Adrenal gland (tissue), 12 donors: ENCODE data around the gene ZNF618. TPM values are rescaled to one million over a fixed set of nuclear protein-coding genes. Genes with fewer than 3 reads are reported as not detected.

Experiments
- DNase-seq, 7 donors: peaks; one replicate each; pipeline ENCODE4 v3.0.0-alpha.2; 2019 to 2020
- H3K27ac ChIP-seq, 5 donors: fragments of 200-600 bp; sonication (generic) in 4 of 5; 1 replicate in 3 of 5; 2 replicates in 2 of 5; pipeline versions ENCODE4 v1.5.1 to v1.8.0; 2016 to 2020; ENCODE audit warnings: mild to moderate bottlenecking in 1 of 5
- H3K27me3 ChIP-seq: fragments of 200-600 bp; 2 replicates; pipeline ENCODE4 v1.8.0; 2021
- H3K36me3 ChIP-seq, 2 donors: fragments of 200-600 bp; replicated peaks in 1 of 2; 1 replicate in 1 of 2; 2 replicates in 1 of 2; pipeline versions ENCODE4 v1.5.1 to v1.8.0; 2018 to 2022
- H3K4me1 ChIP-seq, 2 donors: fragments of 200-600 bp; replicated peaks in 1 of 2; 1 replicate in 1 of 2; 2 replicates in 1 of 2; pipeline versions ENCODE4 v1.5.1 to v1.8.0; 2018 to 2021
- H3K4me3 ChIP-seq, 4 donors: fragments of 200-600 bp; sonication (generic) in 3 of 4; one replicate each; pipeline ENCODE4 v1.5.1; 2016 to 2018
- H3K9me3 ChIP-seq, 3 donors: fragments of 200-600 bp; sonication (generic) in 1 of 3; replicated peaks in 1 of 3; 1 replicate in 2 of 3; 2 replicates in 1 of 3; pipeline versions ENCODE4 v1.5.1 to v1.8.0; 2016 to 2021
- POLR2A ChIP-seq, 2 donors: fragments of 450-650 bp; IDR thresholded peaks; one replicate each; pipeline ENCODE4 v1.6.1; 2017; ENCODE audit warnings: antibody characterized with exemption in 2 of 2, mild to moderate bottlenecking in 2 of 2, moderate library complexity in 1 of 2
- WGBS, 4 donors: extraction: QIAGEN DNeasy Blood & Tissue Kit in 2 of 4; methylation state at CpG; one replicate each; pipeline versions ENCODE4 v1.1.5 to v1.1.7; 2013 to 2017; 5-methylcytosine and 5-hydroxymethylcytosine counted together
- intact Hi-C, 2 donors: fragments of 100-400 bp; cut with DNase I; formaldehyde crosslinking; loops; one replicate each; pipeline versions ENCODE4 v1.14.1 to v1.15.0; 2022 to 2023
- polyA plus RNA-seq, 3 donors: library from polyadenylated mRNA; stranded (reverse); fragments of 200-250 nt in 2 of 3; fragments of 350-450 nt in 1 of 3; fragmentation: Illumina TruSeq in 1 of 3; extraction: RNeasy Lipid Tissue Mini Kit (QIAGEN cat#74804) in 1 of 3; gene quantifications; one replicate each; pipeline ENCODE4 v1.2.3, GENCODE V29; 2013 to 2014
- total RNA-seq, 9 donors: library from RNA; depleted of rRNA in 4 of 9; stranded (reverse); fragments of >200 nt in 4 of 9; fragments of 120-200 nt in 1 of 9; fragmentation: NEBNext Ultra II Directional in 1 of 9; extraction: Animal tissue kit (Norgen Biotek cat#: 25700) in 1 of 9; gene quantifications; one replicate each; pipeline versions ENCODE4 v1.1.0 to v1.2.4, GENCODE V29; 2013 to 2023
- TF ChIP-seq, protein P1 (sequence below), 6 experiments: fragments of 450-650 bp in 4 of 6; fragments of 200-600 bp in 2 of 6; sonication (generic) in 1 of 6; IDR thresholded peaks; 1 replicate in 5 of 6; 2 replicates in 1 of 6; pipeline versions ENCODE4 v1.5.1 to v1.8.0; 2016 to 2021; ENCODE audit warnings: antibody characterized with exemption in 6 of 6, mild to moderate bottlenecking in 2 of 6, moderate library complexity in 1 of 6
- donor health status: healthy with polysubstance abuse.
- donor health status: Bipolar disorder and iron deficiency.
- donor health status: DM: yes; HTN: yes; CAD: no.
- donor health status: DM: no; HTN: no; CAD: no.
- donor health status: DM: no; HTN: no; CAD: no.
- donor health status: DM: yes; HTN: yes; CAD: no.

ZNF618 gene
- total and polyA plus RNA-seq, 12 donors, result 4.5 to 21.3 (median 9.9) TPM

DNA sequence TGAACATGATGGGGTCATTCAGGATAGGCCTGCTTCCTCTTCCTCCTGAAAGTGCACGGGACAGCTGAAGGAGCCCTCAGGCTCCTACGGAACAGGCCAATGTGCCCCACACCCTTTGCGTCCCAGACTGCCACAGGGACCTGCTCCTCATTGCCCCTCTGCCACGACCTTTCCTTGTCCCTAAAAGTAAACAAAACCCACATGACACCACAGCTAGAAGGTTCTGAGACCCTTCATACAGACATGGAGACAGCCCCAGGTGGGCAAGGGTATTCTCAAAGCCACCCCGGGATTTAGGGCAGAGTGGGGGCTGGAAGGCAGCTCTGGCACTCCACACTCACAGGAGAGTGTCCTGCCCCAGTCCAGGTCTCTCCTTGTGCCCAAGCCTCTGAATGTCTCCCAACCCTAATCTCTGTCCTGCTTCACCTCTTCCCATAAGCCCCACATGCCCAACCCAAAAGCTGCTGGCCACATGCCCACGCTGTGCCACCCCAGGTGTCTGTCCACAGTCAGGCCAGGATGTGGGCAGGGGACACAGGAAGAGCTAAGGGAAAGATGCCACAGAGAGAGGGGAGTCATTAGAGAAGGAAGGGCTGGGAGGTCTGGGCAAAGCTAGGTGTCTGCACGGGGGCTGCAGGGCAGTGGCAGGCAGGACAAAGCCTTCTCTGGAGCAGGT, 201.2 kb downstream of the ZNF618 start:
- intact Hi-C loops, result no loop called here
- no peaks in the 10 kb centered on the region for H3K4me1 ChIP-seq
- no peak overlapping the region for H3K27ac ChIP-seq
- no peaks in the 10 kb centered on the region for H3K9me3 ChIP-seq
- peaks cover 10% of the 10 kb centered on the region for H3K27me3 ChIP-seq
- 62 to 74% (median 67%) methylated on average over 6 to 7 of the region's 7 CpGs for WGBS, 4 donors
- DNase-seq, result no peak
- TF ChIP-seq, protein P1, sequence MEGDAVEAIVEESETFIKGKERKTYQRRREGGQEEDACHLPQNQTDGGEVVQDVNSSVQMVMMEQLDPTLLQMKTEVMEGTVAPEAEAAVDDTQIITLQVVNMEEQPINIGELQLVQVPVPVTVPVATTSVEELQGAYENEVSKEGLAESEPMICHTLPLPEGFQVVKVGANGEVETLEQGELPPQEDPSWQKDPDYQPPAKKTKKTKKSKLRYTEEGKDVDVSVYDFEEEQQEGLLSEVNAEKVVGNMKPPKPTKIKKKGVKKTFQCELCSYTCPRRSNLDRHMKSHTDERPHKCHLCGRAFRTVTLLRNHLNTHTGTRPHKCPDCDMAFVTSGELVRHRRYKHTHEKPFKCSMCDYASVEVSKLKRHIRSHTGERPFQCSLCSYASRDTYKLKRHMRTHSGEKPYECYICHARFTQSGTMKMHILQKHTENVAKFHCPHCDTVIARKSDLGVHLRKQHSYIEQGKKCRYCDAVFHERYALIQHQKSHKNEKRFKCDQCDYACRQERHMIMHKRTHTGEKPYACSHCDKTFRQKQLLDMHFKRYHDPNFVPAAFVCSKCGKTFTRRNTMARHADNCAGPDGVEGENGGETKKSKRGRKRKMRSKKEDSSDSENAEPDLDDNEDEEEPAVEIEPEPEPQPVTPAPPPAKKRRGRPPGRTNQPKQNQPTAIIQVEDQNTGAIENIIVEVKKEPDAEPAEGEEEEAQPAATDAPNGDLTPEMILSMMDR (IDR thresholded peaks at IDR 0.05), result no peak
- TF ChIP-seq POLR2A (IDR thresholded peaks at IDR 0.05), result no peak
- H3K4me3 ChIP-seq, result no peak overlapping the region
- no peaks in the 10 kb centered on the region for H3K36me3 ChIP-seq

DNA sequence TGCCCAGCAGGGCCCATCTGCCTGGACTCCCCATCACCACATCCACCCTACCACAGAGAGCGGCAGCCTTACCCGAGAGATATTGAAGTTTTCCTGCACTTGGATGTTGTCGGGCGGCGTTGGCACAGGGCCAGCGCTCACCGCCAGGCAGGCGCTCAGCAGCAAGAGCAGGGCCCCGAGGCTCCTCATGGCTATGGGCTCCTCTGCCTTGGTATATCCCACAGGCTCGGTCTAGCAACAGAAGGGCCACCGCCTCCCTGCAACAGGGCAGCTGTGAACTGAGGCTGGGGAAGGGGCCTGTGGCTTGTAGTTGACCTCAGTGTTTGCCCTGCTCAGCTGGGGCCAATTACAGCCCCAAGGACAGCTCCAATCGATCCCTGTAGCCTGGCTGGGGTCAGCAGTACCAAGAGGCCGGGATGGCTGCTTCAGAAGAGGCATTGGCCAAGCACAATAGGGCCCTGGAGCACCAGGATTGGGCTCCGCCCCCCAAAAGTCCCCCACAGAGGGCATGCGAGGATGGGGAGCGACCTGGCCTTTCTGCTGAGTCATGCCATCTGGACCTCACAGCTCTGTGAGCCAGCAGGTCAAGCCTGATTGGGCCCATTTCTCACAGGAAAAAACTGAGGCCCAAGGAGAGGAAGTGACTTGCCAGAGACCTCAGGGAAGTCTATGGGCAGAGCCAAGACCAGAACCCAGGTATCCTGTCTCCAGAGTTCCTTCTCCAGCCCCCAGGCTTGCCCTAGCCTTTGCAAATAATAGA, 202.1 kb downstream of the ZNF618 start, which contains the start of gene AMBP:
Gene AMBP, minus strand, starts transcription at position 280 of the 760 bp plus-strand sequence. Its CDS starts 91 bp downstream, at position 189.
- Histone ChIP-seq H3K9me3 (no peaks in the 10 kb centered on the region), H3K27ac (no peak within 1 kb of the TSS), H3K4me3 (no peak within 1 kb of the TSS), H3K27me3 (peaks cover 10% of the 10 kb centered on the region), H3K36me3 (no peaks in the 10 kb centered on the region), H3K4me1 (no peaks in the 10 kb centered on the region)
- 55 to 86% (median 78%) methylated on average over 4 to 16 of the region's 16 CpGs for WGBS, 4 donors
- TF ChIP-seq POLR2A (IDR thresholded peaks at IDR 0.05), result no peak
- TF ChIP-seq, protein P1 (IDR thresholded peaks at IDR 0.05), result no peak
- intact Hi-C loops, result no loop called here
- DNase-seq, result no peak

DNA sequence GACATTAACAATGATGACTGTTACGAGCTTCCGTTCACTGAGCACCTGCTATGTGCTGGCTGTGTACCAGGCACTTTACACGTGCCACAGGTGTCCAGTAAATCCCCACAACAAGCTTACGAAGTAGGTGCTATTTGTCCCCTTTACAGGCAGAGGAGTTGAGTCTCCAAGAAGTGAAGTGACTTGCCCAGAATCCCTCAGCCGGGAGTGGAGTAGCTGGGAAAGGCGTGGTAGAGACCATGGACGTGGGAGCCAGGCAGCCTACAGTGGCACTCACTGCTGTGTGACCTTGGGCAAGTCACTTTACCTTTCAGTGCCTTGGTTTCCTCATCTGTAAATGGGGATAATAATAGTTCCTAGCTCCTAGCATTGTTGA, 202.7 kb downstream of the ZNF618 start:
- H3K9me3 ChIP-seq, result no peaks in the 10 kb centered on the region
- no peaks in the 10 kb centered on the region for H3K4me1 ChIP-seq
- H3K36me3 ChIP-seq, result no peaks in the 10 kb centered on the region
- no peak for DNase-seq
- no peak overlapping the region for H3K4me3 ChIP-seq
- intact Hi-C loops, result no loop called here
- 78 to 88% (median 82%) methylated on average over 3 to 7 of the region's 7 CpGs for WGBS, 4 donors
- H3K27me3 ChIP-seq, result peaks cover 10% of the 10 kb centered on the region
- no peak for TF ChIP-seq POLR2A (IDR thresholded peaks at IDR 0.05)
- TF ChIP-seq, protein P1 (IDR thresholded peaks at IDR 0.05), result no peak
- no peak overlapping the region for H3K27ac ChIP-seq

DNA sequence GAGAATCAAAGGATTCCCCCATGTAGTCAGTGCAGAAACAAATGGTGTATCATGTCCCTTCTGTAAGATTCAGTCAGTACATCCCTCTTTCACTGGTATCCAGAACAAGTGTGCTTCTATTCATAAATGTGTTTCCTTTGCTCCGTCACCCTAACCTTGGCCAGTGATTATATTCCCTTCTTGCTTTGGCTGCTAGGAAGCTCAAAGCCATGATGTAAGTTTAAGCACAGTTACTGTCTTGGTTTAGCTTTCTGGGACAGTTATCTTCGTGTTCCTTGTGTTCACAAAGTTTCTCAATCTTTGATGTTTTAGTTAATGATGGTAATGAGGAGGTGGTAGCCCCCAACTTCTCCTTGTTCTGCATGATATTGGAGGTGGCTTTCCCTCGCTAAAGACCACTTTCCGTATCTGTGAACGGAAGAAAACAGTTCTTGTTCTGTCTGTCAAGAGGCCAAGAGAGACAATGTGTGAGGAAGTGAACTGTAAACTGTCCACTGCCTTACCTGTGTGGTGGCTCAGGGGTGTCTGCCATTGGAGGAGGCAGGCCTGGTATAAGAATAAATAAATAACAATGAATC, 204.2 kb downstream of the ZNF618 start:
- Histone ChIP-seq H3K27me3 (peaks cover 10% of the 10 kb centered on the region), H3K4me3 (no peak overlapping the region), H3K27ac (no peak overlapping the region), H3K4me1 (no peaks in the 10 kb centered on the region), H3K36me3 (no peaks in the 10 kb centered on the region), H3K9me3 (no peaks in the 10 kb centered on the region)
- no peak for DNase-seq
- WGBS, 4 donors, result 66 to 90% (median 80%) methylated on average over 5 of the region's 5 CpGs
- no peak for TF ChIP-seq POLR2A (IDR thresholded peaks at IDR 0.05)
- TF ChIP-seq, protein P1 (IDR thresholded peaks at IDR 0.05), result no peak
- intact Hi-C loops, result no loop called here
